WTC11 (cell line): ENCODE data around the gene UBALD1. TPM values are rescaled to one million over a fixed set of nuclear protein-coding genes. Genes with fewer than 3 reads are reported as not detected.

Experiments used
- ATAC-seq: fragments of 200-7000 bp; cut with Tn5 transposase; 2 replicates; pipeline ENCODE4 v1.10.0; 2021; ENCODE audit warnings: mild to moderate bottlenecking, moderate library complexity
- CTCF ChIA-PET: fragments of 300-600 bp; sonication (Branson Sonifier 250); formaldehyde crosslinking; loops from one replicate; lab custom pipeline; 2021; ENCODE audit warnings: antibody characterized with exemption; lab: Charles Lee
- POLR2A ChIA-PET: fragments of 350-600 bp; sonication (Branson Sonifier 250); formaldehyde crosslinking; loops from one replicate; lab custom pipeline; 2021; ENCODE audit warnings: antibody characterized with exemption; lab: Charles Lee
- DNase-seq: peaks from one replicate; pipeline ENCODE4 v3.0.0; 2021; ENCODE audit warnings: low spot score
- H3K27ac Mint-ChIP-seq: 2 replicates; pipeline ENCODE4 v1.8.0; 2021; ENCODE audit warnings: mixed read lengths
- H3K27me3 Mint-ChIP-seq: 2 replicates; pipeline ENCODE4 v1.8.0; 2021; ENCODE audit warnings: low read depth, mild to moderate bottlenecking, moderate library complexity, mixed read lengths
- H3K36me3 Mint-ChIP-seq: 2 replicates; pipeline ENCODE4 v1.8.0; 2021; ENCODE audit warnings: mixed read lengths
- H3K4me1 Mint-ChIP-seq: 2 replicates; pipeline ENCODE4 v1.8.0; 2022; ENCODE audit warnings: mixed read lengths
- H3K4me3 Mint-ChIP-seq: 2 replicates; pipeline ENCODE4 v1.8.0; 2021; ENCODE audit warnings: mild to moderate bottlenecking, moderate library complexity, mixed read lengths
- H3K9me3 Mint-ChIP-seq: 2 replicates; pipeline ENCODE4 v1.8.0; 2021; ENCODE audit warnings: mixed read lengths
- IRF1 ChIP-seq: sonication (generic); formaldehyde crosslinking; IDR thresholded peaks from 2 replicates; pipeline ENCODE4 v1.8.0; 2023; ENCODE audit warnings: missing genetic modification reagents
- ZNF671 ChIP-seq: fragments of 250-450 bp; sonication (Bioruptor Pico); IDR thresholded peaks from 2 replicates; pipeline ENCODE4 v1.8.0; 2021; ENCODE audit warnings: mild to moderate bottlenecking
- total RNA-seq: library from RNA; stranded (reverse); gene quantifications from 3 replicates; pipeline ENCODE4 v1.2.3, GENCODE V29; 2021

The UBALD1 gene
- total RNA-seq, 1 experiment from 2014 or later: 56.8 TPM

- POLR2A ChIA-PET: interaction anchor here (0.6 kb wide), 1 partner anchor 110 kb away, joined by 3 read pairs; no protein-coding TSS in a partner anchor
- Mint-ChIP-seq H3K27me3 (peaks cover 5% of the 10 kb centered on the region; the same call in 1 of the 2 replicates), H3K4me1 (no peaks in the 10 kb centered on the region), H3K4me3 (no peak overlapping the region), H3K27ac (no peak overlapping the region), H3K36me3 (no peaks in the 10 kb centered on the region), H3K9me3 (no peaks in the 10 kb centered on the region)
- CTCF ChIA-PET: interaction anchor here (0.6 to 2.9 kb wide), 8 partner anchors 9 to 55 kb away, joined by 3 to 15 read pairs (median 4); no protein-coding TSS in a partner anchor
- no peak for DNase-seq
- TF ChIP-seq IRF1 (CRISPR knock-in tag) (no peak), ZNF671 (CRISPR knock-in tag) (no peak)
- no peak for ATAC-seq
Measured at GRCh38 chr16:4561596-4561995, 53.1 kb downstream of the UBALD1 start.

Other genes starting within 250 kb of the UBALD1 start
- gene VASN, start 243.0 kb downstream of the UBALD1 start, total RNA-seq: 8.0 to 9.1 TPM (median 8.3 TPM) in 3 replicates
- gene CORO7, start 198.3 kb downstream of the UBALD1 start, total RNA-seq: 36.7 to 45.5 TPM (median 38.6 TPM) in 3 replicates
- gene DNAJA3, start 189.0 kb downstream of the UBALD1 start, total RNA-seq: 54.8 to 64.1 TPM (median 56.0 TPM) in 3 replicates
- gene NMRAL1, start 140.3 kb downstream of the UBALD1 start, total RNA-seq: 68.1 to 77.6 TPM (median 69.5 TPM) in 3 replicates
- 29.5 to 42.6 TPM (median 31.1 TPM) in 3 replicates for gene HMOX2, start 138.5 kb downstream of the UBALD1 start, total RNA-seq
- 68.9 to 79.2 TPM (median 78.9 TPM) in 3 replicates for gene CDIP1, start 76.1 kb downstream of the UBALD1 start, total RNA-seq
- 1.3 to 2.1 TPM (median 1.5 TPM) in 3 replicates for gene C16orf96, start 58.5 kb downstream of the UBALD1 start, total RNA-seq
- gene MGRN1, start 9.9 kb upstream of the UBALD1 start, total RNA-seq: 79.4 to 88.8 TPM (median 80.7 TPM) in 3 replicates
- gene NUDT16L1, start 78.7 kb upstream of the UBALD1 start, total RNA-seq: 41.8 to 45.8 TPM (median 42.0 TPM) in 3 replicates
- gene ANKS3, start 119.4 kb upstream of the UBALD1 start, total RNA-seq: 28.6 to 35.6 TPM (median 31.5 TPM) in 3 replicates
- 0.09 to 0.41 TPM (median 0.14 TPM) in 3 replicates for gene DNAAF8, start 119.6 kb upstream of the UBALD1 start, total RNA-seq
- gene ZNF500, start 152.3 kb upstream of the UBALD1 start, total RNA-seq: 14.3 to 19.9 TPM (median 15.5 TPM) in 3 replicates
- not detected in 3 replicates for gene SEPTIN12, start 173.5 kb upstream of the UBALD1 start, total RNA-seq
- gene SMIM22, start 180.5 kb upstream of the UBALD1 start, total RNA-seq: 1.9 TPM in 1 of 3 replicates, not detected in the others
- gene ROGDI, start 187.7 kb upstream of the UBALD1 start, total RNA-seq: 25.0 to 32.1 TPM (median 31.1 TPM) in 3 replicates
- gene GLYR1, start 232.4 kb upstream of the UBALD1 start, total RNA-seq: 99.7 to 103 TPM (median 99.7 TPM) in 3 replicates
- 35.1 to 38.5 TPM (median 35.9 TPM) in 3 replicates for gene UBN1, start 232.6 kb upstream of the UBALD1 start, total RNA-seq